ENCODE measurements around the gene CENPN.

DNA sequence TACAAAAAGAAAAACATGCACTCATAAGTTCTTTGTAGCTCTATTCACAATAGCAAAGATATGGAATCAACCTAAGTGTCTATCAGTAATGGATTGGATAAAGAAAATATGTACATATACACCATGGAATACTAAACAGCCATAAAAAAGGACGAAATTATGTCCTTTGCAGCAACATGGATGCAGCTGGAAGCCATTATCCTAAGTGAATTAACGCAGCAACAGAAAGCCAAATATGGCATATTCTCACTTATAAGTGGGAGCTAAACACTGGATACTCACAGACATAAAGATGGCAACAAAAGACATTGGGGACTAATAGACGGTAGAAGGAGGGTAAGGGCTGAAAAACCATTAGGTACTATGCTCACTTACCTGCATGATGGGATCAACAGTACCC lies 6.1 kb upstream of the CENPN start:
- TF ChIP-seq CTCF (IDR thresholded peaks at IDR 0.05) (no peak), POLR2AphosphoS5 (IDR thresholded peaks at IDR 0.05; ENCODE audit: low read depth, low read length) (no peak), REST (IDR thresholded peaks at IDR 0.05; ENCODE audit: insufficient read depth in 1 of 2, low read depth in 2 of 2, low read length in 1 of 2) (no peak), TCF7L2 (IDR thresholded peaks at IDR 0.05; ENCODE audit: low read depth, low read length) (no peak)
